ENCODE measurements around the gene TMEM132C.

Gene TMEM132C

DNA sequence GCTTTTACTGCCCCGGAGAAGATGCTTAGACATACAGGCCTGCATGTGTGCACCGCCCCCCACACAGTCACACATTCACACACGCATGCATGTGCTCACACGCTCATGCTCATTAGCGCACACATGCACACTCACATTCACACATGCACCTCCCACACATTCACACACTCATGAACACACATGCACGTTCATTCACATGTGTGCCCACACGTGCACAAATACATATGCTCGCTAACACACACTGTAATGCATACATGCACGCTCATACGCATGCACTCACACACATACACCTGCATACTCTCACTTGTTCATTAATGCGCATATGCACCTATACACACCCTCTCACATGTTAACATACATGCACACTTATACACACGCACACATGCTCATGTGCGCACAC is 21.9 kb downstream of the TMEM132C start:
- no peak for DNase-seq

DNA sequence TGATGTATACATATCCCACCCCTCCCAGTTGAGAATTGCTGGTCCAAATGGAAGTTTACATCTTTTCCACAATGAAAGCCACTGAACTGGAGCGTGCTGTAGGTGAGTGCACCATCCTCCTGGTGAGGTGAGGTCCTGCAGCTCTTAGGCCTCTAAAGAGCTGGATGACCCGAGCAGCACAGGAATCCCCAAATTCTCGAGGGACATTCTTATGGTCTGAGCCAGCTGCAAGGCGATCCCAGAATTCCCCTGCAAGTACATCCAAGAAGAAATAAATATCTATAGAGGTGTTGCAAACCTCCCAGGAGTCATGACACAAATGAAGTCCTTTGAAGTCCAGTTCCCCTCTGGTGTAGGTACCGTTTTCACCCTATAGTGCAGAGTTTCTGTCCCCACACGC is 24.0 kb downstream of the TMEM132C start:
- DNase-seq = no peak

DNA sequence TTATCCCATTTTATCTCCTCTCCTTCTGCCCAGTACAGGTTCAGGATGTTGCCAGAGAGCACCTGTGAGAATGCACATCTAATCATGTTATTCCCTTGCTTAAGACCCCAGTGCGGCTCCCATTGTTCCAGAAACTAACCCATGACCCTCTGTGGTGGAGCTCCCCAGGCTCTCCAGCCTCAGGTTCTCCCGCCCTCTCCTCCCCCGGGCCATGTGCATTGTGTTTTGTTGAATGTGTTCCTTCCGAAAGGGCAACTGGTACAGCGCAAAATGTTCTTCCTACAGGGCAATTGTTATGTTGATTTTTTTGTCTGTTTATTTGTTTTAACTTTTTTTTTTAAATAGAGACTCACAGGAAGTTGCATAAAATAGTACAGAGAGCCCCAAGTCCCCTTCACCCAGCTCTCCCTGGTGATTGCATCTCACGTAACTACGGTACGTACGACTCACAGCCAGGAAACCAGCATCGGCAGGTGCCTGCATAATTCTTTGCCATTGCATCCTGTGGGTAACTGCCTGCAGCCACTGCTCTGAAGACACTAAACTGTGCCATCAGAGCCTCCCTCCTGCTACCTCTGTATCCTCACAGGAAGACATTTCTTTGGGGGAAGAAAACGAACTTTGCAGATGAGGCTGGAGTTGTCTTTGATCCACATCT is 31.2 kb downstream of the TMEM132C start:
- DNase-seq = no peak

DNA sequence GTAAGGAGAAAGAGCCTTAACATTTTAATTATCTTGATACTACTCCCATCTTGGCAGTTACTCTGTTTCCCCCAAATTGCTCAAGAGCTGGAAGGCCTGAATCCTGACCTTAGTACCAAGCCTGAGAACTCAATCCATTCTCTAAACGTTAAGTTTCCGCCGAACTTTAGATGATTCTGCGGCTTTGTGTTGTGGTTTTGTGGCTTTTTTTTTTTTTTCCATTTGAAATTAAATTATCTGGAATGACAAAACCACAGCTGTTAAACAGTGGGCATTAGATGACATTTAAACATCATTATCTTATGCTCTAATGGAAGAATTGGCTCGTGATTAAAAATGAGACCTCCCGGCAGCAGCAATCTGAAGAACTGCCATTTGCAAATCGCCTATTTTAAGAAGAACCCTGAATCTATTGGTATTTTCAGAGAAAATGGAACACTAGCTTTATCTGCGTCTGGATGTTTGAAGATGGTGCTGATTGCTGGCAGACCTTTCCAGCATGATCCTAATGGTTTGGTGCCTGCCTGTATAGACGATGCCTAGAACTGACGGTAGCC is 38.4 kb downstream of the TMEM132C start:
- DNase-seq = no peak

DNA sequence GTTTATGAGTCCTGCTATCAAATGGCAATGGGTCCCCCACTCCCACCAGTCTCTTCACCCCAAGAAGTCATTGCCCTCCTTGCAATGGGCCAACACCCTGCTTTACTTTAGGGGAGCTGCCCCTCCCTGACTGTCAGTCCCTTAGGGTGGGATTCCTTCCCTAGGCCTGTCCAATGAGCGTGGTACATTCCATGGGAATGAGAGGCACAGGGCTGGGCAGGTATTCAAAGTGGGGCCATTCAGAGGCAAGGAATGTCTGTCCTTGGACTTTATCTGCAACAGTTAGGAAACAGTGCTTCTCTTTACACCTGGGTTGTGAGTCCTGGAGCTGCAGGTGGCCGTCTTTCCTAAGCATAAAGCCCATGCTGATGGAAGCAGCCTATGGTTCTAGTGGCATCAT is 40.8 kb downstream of the TMEM132C start:
- DNase-seq = no peak

DNA sequence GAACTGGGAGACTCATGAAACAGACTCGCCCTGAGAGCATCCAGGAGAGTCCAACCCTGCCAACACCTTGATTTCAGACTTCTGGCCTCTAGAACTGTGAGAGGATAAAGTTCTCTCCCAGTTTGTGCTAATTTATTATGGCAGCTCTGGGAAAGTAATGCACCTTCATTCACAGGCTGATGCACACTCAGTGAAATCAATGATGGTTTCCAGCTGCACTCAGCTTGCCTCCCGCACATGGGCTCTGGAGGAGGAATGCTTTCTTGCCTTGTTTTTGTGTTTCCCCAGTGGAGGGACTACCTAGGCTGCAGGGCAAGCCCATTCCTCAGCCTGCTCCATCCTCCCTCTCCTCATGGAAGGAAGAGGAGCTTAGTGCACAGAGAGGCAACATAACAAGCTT is 45.7 kb downstream of the TMEM132C start:
- DNase-seq = no peak

DNA sequence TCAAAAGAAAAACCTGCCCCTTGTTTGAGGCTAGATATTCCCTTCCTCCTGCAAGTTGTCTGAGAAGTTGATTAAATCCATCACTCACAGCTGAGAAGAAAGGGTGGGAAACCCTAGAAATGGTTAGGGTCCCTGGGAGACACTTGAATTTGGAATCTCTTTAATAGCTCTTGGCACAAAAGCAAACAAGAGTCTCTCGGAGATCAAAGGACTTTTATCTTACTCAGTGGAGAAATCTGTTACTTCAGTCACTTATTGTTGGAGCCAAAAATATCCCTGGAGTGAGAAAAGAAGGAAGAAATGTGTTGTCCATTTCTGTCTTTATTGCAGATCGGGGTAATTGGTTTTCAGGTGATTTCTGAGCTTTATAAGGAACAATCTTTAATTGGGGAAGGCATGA is 47.0 kb downstream of the TMEM132C start:
- DNase-seq = no peak

DNA sequence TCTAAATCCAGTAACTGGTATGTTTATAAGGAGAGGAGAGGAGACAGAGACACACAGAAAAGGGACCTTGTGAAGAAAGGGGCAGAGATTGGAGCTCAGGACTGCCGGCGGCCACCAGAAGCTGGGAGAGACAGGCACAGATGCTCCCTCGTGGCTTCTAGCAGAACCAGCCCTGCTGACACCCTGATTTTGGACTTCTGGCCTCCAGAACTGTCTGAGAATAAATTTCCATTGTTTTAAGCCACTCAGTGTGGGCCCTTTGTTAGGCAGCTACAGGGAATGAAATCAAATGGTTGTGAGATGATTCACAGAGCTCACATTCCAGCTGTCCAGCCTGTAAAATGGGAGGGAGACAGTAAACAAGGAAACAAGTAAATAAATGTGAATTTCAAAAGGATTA is 47.6 kb downstream of the TMEM132C start:
- DNase-seq = no peak

DNA sequence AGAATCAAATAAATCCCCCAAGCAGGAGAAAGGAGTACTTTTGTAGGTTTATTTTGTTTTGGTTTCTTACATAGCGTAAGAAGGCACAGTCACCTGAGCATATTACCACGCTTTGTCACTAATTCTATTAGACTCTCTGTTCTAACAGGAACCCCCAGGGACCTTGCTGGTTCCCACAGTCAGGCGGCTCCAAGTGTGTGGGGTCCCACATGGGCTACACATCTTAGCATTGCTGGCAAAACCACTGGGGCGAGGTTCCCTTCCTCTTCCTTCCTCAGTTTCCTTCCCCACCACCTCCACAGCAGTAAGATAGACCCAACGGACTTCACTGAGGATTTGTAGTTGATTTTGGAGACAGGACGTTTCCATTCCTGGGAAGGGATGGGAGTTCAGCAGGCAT is 49.1 kb downstream of the TMEM132C start:
- DNase-seq = no peak

DNA sequence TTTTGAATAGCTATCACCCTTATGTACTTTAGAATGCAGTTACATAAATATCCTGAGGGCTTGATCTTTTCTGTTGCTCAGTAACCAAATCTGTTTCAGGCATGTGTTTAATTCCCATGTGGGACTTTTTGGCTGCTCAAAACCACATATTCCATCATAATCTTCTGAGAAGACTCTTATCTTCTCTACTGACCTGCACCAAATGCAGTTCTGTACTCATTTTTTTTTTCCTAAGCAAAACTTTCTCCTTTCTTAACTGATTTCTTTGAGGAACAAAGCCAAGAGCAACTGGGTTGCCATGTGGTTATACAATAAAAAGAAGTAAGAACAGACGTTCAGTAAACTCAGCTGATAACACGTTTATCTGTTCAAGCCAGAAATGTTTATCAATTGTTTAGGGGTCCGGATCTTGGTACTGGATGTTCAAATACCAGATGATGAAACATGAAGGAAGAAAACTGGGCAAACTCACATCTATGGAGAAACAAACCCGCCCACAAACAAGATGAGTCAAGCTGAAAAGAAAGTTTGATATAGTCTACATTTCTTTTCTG is 50.1 kb downstream of the TMEM132C start:
- DNase-seq = no peak

DNA sequence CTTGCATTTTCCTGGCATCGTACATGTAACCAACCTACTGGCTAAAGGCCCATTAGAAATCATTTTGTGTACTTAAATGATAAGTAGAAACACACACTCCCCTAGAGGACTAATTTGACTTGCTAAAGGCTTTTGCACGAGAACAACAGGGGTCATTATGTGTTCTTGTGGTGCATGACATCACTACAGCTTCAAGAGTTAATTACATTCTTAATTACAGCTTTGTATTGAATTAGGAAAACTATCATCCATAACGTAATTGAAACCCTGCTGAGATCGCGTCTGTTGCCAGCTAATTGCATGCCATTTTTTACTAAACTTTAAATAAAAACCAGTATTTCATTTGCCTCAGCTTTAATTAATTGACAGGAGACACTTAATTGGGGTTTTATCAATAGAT is 51.4 kb downstream of the TMEM132C start:
- DNase-seq = no peak

DNA sequence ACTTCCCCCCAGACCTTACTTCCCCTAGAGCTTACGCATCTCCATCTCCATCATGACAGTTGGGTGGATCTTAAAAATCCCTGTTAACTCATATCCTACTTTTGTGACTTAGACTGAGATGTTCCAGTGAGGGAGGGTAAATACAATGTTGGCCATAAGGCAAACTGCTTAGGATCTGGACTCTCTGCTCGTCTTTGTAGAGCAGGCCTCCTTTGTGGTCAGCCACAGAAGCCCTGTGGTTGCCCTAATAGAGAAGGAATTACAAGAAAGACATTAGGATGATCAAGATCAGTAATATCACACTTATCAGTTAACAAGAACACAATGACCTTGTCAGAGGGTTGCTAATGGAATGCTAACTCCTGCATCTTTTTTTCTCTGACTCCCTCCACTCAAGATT is 52.0 kb downstream of the TMEM132C start:
- DNase-seq = no peak

DNA sequence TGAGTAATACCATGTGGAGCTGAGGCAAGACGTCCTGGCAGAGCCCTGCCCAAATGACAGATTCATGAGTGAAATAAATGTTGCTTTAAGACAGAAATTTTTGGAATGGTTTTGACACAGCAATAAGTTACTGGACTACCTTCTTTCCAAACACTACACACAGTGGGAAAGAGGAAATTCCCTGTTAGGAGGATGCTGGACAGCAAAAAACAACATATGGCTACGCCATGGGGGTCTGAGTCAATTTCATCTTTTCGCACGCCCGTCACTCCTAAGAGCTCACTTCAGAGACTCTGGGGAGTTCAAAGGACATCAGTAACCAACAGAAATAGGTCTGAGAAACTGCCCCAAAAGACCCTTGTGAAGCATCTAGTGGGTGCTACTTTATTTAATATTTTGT is 55.4 kb downstream of the TMEM132C start:
- DNase-seq = no peak

DNA sequence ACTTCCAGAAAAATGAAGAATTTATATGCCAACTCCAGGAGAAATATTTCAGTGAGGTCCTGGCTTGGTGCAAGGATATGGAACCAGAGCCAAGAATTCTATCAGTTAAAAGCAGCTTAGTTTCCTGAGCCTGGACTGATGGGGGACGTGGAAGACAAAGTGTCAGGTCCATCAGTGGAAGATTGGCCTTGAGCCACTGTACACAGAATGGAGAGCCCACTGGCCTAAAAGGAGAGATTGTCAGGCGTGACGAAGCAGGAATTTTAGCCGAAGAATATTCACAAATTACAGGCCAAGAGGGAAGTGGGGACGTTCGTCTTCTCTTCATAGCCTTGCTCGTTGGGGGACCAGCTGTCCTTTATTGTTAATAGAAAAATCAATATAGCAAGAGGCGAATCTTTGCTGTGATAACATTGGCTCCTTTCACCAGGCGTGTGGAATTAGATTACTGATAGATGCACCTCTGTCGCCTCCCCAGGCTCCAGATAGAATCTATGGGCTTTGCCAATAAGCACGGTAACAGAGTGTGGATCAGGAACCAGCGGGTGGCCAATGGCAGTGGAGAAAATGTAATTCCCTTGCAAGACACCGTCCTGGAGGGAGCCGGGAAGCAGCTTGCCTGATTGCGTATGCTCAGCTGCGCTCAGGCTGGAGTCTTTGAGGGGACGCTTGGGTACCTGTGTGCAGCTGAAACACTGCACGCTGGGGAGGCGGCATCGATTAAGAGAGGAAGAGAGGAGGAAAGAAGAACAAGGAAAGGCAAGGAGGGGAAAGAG is 56.4 kb downstream of the TMEM132C start:
- DNase-seq = no peak

DNA sequence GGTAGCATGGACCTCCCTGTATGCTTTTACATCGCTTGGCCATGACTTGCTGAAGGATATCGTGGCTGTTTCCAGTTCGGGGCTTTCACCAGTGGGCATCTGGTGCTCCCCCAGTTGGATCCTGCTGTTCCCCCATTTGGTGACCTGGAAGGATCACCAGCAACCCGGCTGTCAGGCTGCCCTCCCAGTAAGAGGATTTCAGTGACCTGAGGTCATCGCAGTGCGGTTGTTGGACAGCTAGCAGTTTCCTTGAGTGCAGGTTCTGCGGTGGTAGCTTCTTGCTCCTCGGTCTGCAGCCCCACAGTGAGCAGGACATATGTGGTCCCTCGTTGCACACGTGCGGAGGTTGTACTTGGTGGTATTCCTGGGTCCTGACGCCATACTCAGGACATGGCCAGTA is 58.7 kb downstream of the TMEM132C start:
- DNase-seq = no peak

DNA sequence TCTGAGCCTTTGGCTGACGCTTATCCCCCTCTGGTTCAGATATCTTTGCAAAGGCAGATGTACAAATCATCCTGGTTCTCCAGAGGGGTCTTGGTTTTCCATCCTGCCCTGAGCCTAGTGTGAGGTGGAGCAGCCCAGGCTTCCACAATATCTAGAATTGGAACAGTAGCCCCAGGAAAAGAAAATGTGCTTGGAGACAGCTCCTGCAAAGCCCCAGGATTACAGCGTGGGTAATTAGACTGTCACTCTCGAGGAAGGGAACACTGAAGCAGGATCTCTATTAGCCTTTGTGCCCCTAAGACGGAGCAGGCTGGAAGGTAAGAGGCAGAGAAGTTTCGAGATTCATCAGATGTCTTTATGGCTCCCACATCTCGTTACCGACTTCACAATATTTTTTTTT is 59.4 kb downstream of the TMEM132C start:
- no peak for DNase-seq

DNA sequence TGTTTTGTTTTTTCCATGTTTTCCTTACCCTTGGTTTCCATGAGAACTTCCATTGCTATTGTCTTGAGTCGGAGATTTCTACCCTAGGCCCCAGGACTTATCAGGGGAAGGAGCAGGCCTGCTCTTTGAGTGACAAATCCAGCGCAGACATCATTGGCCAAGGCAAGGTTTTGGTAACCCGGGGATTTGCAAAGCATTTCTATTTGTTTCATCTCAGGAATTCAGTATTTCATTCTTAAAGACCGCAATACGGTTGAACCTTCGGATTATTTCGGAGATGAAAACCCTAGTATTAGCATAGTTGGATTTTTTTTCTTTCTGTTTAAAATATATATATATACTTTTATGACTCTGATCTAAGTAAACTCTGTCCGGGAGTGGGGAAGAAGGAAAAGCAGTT is 62.0 kb downstream of the TMEM132C start:
- no peak for DNase-seq

DNA sequence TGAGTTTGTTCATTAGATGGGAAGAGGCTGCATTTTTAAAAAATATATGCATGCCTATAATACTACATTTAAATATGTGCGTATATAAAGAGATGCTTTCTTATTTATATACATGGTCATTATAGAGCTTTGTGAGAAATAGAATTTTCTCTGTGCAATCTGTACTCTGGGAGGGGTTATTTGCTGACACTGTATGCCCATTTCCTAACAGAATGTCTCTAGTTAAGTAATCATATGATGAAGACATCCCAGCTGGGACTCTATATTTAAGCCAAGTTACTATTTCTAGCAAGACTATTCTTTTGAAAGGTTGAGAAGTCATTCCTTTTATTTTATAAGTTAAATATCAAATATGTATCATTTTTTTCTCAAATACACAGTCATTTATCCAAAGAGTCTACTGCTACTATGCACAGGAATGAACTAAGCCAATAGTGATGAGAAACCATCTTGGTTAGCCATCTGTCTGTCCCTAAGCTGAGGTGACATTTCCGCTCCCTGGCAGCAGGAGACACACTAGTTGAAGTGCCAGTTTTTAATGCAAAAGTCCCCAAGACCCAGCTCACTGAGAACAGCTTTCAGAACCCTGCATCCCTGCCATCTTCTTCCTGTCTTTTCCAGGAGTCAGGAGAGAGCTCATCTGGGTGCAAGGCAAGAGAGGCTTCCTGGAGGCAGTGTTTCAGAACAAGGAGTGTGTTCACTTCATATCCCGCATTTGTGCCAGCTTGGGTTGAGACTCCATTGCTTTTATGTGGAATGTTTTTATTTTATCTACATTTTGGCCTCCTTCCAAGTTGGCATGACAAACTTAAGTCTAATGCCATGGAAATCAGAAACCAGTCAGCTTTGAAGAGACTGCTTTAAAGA is 69.5 kb downstream of the TMEM132C start:
- DNase-seq = no peak

DNA sequence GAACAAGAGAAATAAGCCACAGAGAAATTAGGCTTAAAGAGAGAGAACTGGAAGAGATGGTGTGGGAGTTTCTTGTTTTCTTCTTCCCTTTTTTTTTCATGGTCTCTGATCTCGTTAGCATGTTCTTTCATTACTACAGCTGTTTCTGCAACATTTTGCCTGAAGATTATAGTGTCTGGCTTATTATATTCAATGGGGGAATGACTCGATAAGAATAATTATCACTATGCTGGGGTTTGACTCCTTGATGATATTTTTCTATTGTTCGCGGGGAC is 70.0 kb downstream of the TMEM132C start:
- no peak for DNase-seq

DNA sequence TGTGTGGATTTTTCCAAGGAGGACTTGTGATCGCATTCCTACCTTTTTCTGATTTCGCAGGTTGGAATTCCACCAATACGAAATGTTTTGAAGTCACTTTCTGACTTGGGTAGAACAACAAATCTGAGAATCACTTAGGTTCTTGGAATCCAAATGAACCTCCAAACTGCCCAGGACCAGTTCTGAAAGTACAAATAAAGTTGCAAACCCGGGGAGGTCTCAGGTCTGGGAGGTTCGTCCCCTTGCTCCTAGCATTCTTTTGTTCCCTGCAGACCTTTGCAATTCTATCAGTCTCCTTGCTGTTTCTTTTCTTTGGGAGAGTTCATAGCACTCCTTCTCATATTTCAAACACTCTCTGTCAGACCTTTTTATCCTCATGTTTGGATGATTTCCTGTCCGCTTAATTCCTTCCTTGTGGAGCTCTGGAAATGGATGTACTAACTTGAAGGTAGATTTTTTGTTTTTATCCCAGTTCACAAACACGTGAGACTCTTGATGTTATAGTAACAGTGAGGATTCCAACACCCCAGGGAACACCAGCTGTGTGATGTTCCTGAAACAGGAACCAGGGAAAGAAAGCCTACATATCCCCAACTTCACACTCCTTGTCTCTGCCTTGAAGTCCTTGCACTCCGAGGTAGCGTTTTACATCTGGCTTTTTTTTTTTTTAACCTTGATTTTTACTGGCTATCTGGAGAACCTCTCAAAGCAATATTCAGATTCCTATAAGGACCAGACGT is 70.6 kb downstream of the TMEM132C start:
- no peak for DNase-seq

DNA sequence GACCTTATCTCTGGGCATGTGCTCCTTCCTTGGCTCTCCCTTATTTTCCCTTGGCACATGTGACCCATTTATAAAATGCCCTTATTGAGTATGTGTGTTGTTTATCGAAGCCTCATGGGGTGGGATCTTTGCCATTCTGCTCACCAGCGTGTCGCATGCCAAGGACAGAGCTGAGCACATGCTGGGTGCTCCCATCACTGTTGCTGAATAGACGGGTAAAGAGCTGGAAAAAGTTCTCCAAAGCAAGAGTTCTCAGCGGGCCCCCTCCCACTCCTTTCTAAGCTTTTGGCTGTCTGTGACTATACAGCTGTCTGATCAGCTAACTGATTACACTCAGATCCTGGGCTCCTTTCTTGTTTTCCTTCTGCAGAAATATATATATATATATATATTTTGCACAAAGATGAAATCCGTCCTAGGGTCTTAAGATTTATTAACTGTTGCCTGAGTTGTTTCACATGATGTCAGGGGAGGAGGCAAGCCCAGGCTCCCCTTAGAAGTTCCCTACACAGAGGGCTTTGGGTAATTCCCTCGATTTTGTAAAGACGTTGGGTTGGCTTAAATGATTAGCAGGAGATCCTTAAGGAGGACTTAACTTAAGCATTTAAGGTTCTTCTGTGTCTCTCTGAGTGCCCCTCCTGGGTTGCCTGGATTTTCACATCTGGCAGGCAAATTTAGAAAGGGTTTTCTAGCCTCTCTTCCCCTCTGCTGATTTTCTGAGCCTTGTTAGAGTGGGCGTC is 71.6 kb downstream of the TMEM132C start:
- no peak for DNase-seq

DNA sequence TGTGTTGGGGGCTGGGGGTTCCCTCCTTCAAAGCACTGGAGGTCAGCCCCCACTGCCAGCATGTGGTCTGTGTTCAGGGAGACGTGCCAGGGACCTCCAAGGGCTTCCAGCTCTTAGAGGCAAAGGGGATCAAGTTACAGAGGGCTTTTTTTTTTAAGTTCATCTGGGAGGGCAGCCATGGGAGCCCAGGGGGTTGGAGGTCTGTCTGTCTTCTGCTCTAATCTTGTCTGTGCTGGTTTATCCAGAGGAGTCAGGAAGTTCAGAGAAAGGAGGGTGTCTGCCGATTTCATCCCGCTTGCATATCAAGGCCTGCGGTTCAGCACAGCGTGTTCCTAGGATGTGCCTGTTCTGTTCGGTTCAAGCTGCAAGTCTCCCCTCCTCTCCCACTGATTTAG is 72.2 kb downstream of the TMEM132C start:
- DNase-seq = no peak
